Motor neuron (in vitro differentiated cells): ENCODE data around the gene MRPL45. TPM values are rescaled to one million over a fixed set of nuclear protein-coding genes. Genes with fewer than 3 reads are reported as not detected.

Experiments used
- total RNA-seq, 8 experiments: library from RNA; unstranded; fragments of 300-600 nt; gene quantifications; 2 replicates each; pipeline versions ENCODE4 v1.2.3 to v1.2.4, GENCODE V29; 2022

The MRPL45 gene
- total RNA-seq, 8 experiments from 2014 or later, result 28.0 to 58.7 (median 39.6) TPM

Other genes starting within 250 kb of the MRPL45 start
- under 1 TPM in 2 of 8 experiments, not detected in 6; 0.25 to 0.55 TPM for gene TBC1D3C, start 228.5 kb upstream of the MRPL45 start, total RNA-seq
- gene TBC1D3E, start 169.2 kb upstream of the MRPL45 start, total RNA-seq, result not detected
- gene TBC1D3, start 104.6 kb upstream of the MRPL45 start, total RNA-seq, result not detected
- 1 to 10 TPM in 4 of 8 experiments, under 1 TPM in 4; 0.36 to 2.9 (median 0.82) TPM for gene GPR179, start 46.8 kb downstream of the MRPL45 start, total RNA-seq
- 10 to 100 TPM in 7 of 8 experiments, 1 to 10 TPM in 1; 9.1 to 24.6 (median 19.4) TPM for gene SOCS7, start 54.7 kb downstream of the MRPL45 start, total RNA-seq
- 10 to 100 TPM in 6 of 8 experiments, 1 to 10 TPM in 2; 5.2 to 21.1 (median 14.0) TPM for gene ARHGAP23, start 131.3 kb downstream of the MRPL45 start, total RNA-seq